Astrocyte of the cerebellum (primary cell): ENCODE data around the gene DPH2.

Experiments
- DNase-seq: peaks from one replicate; pipeline ENCODE4 v3.0.0-alpha.2; 2011; ENCODE audit warnings: low read depth
- H3K4me3 ChIP-seq: 2 replicates; pipeline ENCODE4 v1.5.1; 2011; ENCODE audit warnings: mild to moderate bottlenecking, low read depth, low read length, moderate library complexity
- in situ Hi-C: cut with HindIII; loops from 2 replicates; pipeline ENCODE4 v1.10.0; 2017; ENCODE audit warnings: low sequenced_read_pairs
- TF ChIP-seq, protein P1 (sequence below): IDR thresholded peaks from 2 replicates; pipeline ENCODE4 v1.5.1; 2012; ENCODE audit warnings: low read length, low read depth, moderate library complexity, mild to moderate bottlenecking; ENCODE audit errors: missing control alignments

DPH2 gene

GRCh38 chr1:43935711-43936427 is 33.9 kb upstream of the DPH2 start:
- in situ Hi-C loops, result loop anchor here (5.0 kb wide), 3 partner anchors 74 to 169 kb away; no protein-coding TSS in a partner anchor

GRCh38 chr1:43936431-43937151 is 33.2 kb upstream of the DPH2 start:
- H3K4me3 ChIP-seq, result peak overlapping the region; percentile 31
- in situ Hi-C loops, result loop anchor here (5.0 kb wide), 3 partner anchors 74 to 169 kb away; no protein-coding TSS in a partner anchor
- TF ChIP-seq, protein P1, sequence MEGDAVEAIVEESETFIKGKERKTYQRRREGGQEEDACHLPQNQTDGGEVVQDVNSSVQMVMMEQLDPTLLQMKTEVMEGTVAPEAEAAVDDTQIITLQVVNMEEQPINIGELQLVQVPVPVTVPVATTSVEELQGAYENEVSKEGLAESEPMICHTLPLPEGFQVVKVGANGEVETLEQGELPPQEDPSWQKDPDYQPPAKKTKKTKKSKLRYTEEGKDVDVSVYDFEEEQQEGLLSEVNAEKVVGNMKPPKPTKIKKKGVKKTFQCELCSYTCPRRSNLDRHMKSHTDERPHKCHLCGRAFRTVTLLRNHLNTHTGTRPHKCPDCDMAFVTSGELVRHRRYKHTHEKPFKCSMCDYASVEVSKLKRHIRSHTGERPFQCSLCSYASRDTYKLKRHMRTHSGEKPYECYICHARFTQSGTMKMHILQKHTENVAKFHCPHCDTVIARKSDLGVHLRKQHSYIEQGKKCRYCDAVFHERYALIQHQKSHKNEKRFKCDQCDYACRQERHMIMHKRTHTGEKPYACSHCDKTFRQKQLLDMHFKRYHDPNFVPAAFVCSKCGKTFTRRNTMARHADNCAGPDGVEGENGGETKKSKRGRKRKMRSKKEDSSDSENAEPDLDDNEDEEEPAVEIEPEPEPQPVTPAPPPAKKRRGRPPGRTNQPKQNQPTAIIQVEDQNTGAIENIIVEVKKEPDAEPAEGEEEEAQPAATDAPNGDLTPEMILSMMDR, result peak; percentile 38
- DNase-seq, result no peak

More at GRCh38 chr1:43935711-43936427, 33.9 kb upstream of the DPH2 start:
- TF ChIP-seq, protein P1, result no peak
- H3K4me3 ChIP-seq, result peak overlapping the region; percentile 31
- DNase-seq, result no peak

- H3K4me3 ChIP-seq, result no peak overlapping the region
- DNase-seq, result no peak
- TF ChIP-seq, protein P1, result no peak
- in situ Hi-C loops, result loop anchor here (5.0 kb wide), 3 partner anchors 75 to 170 kb away; no protein-coding TSS in a partner anchor
These were observed 32.5 kb upstream of the DPH2 start for GRCh38 chr1:43937179-43937865.

GRCh38 chr1:43938383-43938782 is 31.4 kb upstream of the DPH2 start:
- TF ChIP-seq, protein P1, result no peak
- no peak for DNase-seq
- in situ Hi-C loops, result loop anchor here (5.0 kb wide), 3 partner anchors 76 to 171 kb away; no protein-coding TSS in a partner anchor
- H3K4me3 ChIP-seq, result no peak overlapping the region

DNA sequence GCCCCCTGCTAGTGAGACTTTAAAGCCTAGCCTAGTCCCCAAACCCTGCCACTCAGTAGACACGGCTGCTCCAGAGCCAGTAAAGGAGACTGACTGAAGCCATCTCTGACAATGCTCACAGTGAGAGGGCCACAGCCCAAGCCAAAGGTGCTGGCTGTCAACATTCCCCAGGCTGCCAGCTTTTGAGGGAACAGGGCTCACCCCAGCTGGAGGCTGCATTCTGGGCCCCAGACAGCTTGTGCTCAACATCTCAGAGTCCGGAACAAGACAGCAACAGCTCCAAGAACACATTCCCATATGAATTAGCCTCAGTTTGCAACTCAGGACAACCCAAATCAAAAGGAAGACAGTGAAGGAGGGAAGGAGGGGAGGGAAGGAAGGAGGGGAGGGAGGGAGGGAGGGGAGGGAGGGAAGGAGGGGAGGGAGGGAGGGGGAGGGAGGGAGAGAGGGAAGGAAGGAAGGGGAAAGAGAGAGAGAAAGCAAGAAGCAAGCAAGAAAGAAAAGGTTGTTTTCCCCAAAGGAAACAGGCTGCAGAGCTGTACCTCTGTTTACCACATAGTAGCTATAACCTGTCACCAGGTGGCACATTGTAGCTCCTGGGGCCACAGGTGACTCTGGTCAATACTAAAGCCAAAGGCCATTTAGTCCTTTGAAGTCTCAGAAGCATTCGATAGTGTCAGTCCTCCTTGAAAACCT is 30.8 kb upstream of the DPH2 start:
- TF ChIP-seq, protein P1, result no peak
- in situ Hi-C loops, result loop anchor here (5.0 kb wide), 3 partner anchors 77 to 172 kb away; no protein-coding TSS in a partner anchor
- no peak for DNase-seq
- no peak overlapping the region for H3K4me3 ChIP-seq

- in situ Hi-C loops, result no loop called here
- no peak for DNase-seq
- H3K4me3 ChIP-seq, result no peak overlapping the region
- TF ChIP-seq, protein P1, result no peak
These were observed 27.4 kb upstream of the DPH2 start for GRCh38 chr1:43942411-43942810.
